K562 (cell line): Measurements from ENCODE around the gene HSPA1L. TPM values are rescaled to one million over a fixed set of nuclear protein-coding genes. Genes with fewer than 3 reads are reported as not detected.

ENCODE experiments used
- ARID4B ChIP-seq: sonication (generic); formaldehyde crosslinking; IDR thresholded peaks from 2 replicates; pipeline ENCODE4 v1.8.0; 2022; ENCODE audit warnings: mild to moderate bottlenecking, missing genetic modification reagents
- FOXA3 ChIP-seq, 2 experiments: fragments of 450-650 bp in 1 of 2; sonication (generic) in 1 of 2; formaldehyde crosslinking; IDR thresholded peaks in 1 of 2; conservative IDR thresholded peaks in 1 of 2; 2 replicates each; pipeline versions ENCODE4 v1.4.0 to v1.8.0; 2020 to 2022; ENCODE audit warnings: mild to moderate bottlenecking in 2 of 2, missing genetic modification reagents in 1 of 2
- TBL1XR1 ChIP-seq, 2 experiments: IDR thresholded peaks; 2 replicates each; pipeline ENCODE4 v1.6.1; 2012; ENCODE audit warnings: improper control_type of control experiment in 2 of 2, low read length in 2 of 2, mild to moderate bottlenecking in 1 of 2
- ZKSCAN3 ChIP-seq: fragments of 250-450 bp; sonication (Bioruptor Pico); IDR thresholded peaks from 2 replicates; pipeline ENCODE4 v1.4.0; 2020
- polyA plus RNA-seq, 8 experiments: library from polyadenylated mRNA; depleted of rRNA in 4 of 8; stranded (reverse) in 5 of 8; unstranded in 3 of 8; fragments of >200 nt; fragmentation: Nextera tagmentation in 2 of 8; fragmentation: Illumina TruSeq in 1 of 8; extraction: Ambion mirVana in 2 of 8; extraction: Trizol in 1 of 8; gene quantifications; 2 replicates each; pipeline versions ENCODE4 v1.2.1 to v1.2.3, GENCODE V29; 2011 to 2014; ENCODE audit warnings: inconsistent platforms in 1 of 8, missing spikeins in 1 of 8
- total RNA-seq, 7 experiments: library from RNA; depleted of rRNA in 6 of 7; stranded (reverse); fragments of >200 nt in 6 of 7; fragmentation: Illumina TruSeq in 2 of 7; extraction: Trizol in 2 of 7; gene quantifications; 2 replicates each; pipeline versions ENCODE4 v1.2.1 to v1.2.3, GENCODE V29; 2011 to 2021; ENCODE audit warnings: low replicate concordance in 1 of 7
- TF ChIP-seq, protein P1 (sequence below): fragments of 250-450 bp; sonication (Bioruptor Pico); IDR thresholded peaks from 2 replicates; pipeline ENCODE4 v1.5.0; 2021; ENCODE audit warnings: mild to moderate bottlenecking, moderate library complexity

The HSPA1L gene
- total and polyA plus RNA-seq, 9 of the 15 experiments (the other 6 are each of a cell fraction or from before 2014, with no cell fraction given): 0.14 to 2.1 (median 1.3) TPM

DNA sequence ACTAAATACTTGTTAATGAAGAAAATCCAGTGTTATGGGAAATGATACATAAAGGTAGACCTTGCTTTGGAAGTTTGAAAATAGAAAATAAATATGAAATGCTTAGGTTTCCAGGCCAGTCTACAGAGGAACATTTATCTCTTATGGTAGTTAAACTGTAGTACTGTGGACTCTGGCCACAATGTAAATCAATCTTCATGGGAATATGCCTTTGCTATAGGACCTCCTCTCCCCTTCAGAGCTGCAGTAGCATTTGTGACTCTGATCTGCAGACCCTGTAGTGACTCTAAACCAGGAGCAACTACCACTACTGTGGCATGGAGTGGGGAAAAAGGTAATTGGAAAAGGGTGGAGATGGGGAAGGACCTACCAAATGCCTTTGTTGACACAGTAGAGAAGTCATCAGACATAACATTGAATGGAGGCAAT lies 4.8 kb upstream of the HSPA1L start (continued):
- peak; percentile 25; the same call in 1 of the 2 replicates for TF ChIP-seq ARID4B
- no peak for TF ChIP-seq ZKSCAN3 (CRISPR knock-in tag)
- TF ChIP-seq TBL1XR1 (IDR thresholded peaks at IDR 0.05; ENCODE audit: low read length in 2 of 2): no peak
- TF ChIP-seq, protein P1, sequence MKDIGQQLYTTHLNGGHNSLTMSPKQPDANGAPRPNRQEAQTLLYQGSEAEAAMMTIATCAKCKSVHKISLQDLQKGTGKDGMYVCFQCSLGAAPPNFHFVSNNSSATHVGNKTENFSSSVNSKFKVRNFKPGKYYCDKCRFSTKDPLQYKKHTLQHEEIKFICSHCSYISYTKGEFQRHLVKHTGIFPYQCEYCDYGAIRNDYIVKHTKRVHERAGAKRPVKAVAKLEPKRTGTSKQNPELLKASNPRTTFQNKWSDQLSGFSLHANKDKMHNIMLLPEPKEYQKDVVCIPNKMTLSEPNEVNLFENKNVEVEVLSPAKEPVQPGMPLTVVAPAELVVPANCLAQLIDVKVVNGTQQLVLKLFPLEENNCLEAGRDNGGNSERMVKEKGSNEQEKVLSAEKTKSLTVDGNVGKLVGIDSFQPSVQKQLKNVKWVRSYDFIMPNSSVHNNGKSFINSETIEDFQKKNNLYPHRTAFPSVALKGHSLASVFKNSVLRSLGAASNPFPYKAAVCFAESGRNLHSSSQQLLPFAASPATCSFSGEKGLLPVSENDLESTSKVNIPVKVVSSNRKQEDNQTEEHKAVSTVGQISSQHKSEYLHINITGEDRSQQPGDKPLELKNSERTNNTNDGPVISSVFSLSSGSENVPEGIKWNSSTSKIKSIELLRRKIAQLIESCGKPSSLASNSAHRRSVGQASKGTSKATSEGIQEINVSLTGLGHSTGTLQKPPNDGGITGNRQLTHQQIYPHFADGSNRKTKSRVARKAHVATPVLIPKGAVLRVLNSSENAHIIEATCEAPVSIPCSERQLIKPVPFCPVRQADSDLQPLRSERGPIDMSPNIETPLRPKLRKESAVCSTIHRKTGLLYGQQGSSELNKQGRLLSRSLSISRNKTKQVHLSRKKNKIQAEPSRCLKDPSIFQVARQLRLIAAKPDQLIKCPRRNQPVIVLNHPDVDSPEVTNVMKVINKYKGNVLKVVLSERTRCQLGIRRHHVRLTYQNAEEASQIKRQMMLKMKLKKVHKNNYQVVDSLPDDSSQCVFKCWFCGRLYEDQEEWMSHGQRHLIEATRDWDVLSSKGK (CRISPR knock-in tag): no peak
- TF ChIP-seq FOXA3 (CRISPR knock-in tag; conservative IDR thresholded peaks at IDR 0.05 in 1 of 2, IDR thresholded peaks at IDR 0.05 in 1 of 2): peak; percentile 87 to 95; a peak in 3 of 4 replicates
- TF ChIP-seq, all 486 proteins: peak for 6
